Neural progenitor cell (in vitro differentiated cells): ENCODE measurements around the gene PTPRN2.

Source experiments
- EZH2 ChIP-seq: fragments of 200-600 bp; sonication (generic); IDR thresholded peaks from 2 replicates; pipeline ENCODE4 v1.6.1; 2017; ENCODE audit warnings: antibody characterized with exemption, mild to moderate bottlenecking, moderate library complexity
- EZH2phosphoT487 ChIP-seq: fragments of 200-600 bp; sonication (generic); IDR thresholded peaks from 2 replicates; pipeline ENCODE4 v1.6.1; 2017; ENCODE audit warnings: antibody characterized with exemption
- TF ChIP-seq, protein P1 (sequence below): fragments of 200-600 bp; sonication (generic); IDR thresholded peaks from 2 replicates; pipeline ENCODE4 v1.5.1; 2017; ENCODE audit warnings: antibody characterized with exemption, mild to moderate bottlenecking

DNA sequence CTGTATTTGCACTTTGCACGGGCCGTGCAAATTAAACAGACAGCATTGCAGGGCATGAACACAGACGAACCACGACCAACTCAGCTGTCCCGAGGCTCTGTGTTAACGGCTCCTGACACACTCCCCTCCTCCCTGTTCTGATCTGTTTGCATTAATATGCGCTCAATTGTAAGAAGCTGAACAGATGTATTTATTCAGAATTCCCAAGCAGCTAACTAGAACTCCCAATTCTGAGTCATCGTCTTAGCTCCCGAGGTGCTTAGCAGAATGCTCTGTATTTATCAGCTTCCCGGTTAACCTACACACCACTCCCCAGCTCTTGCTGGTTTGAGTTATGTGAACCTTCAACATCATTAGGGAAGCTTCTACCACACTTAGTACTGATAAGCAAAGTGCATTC, 286.4 kb downstream of the PTPRN2 start:
- TF ChIP-seq, protein P1, sequence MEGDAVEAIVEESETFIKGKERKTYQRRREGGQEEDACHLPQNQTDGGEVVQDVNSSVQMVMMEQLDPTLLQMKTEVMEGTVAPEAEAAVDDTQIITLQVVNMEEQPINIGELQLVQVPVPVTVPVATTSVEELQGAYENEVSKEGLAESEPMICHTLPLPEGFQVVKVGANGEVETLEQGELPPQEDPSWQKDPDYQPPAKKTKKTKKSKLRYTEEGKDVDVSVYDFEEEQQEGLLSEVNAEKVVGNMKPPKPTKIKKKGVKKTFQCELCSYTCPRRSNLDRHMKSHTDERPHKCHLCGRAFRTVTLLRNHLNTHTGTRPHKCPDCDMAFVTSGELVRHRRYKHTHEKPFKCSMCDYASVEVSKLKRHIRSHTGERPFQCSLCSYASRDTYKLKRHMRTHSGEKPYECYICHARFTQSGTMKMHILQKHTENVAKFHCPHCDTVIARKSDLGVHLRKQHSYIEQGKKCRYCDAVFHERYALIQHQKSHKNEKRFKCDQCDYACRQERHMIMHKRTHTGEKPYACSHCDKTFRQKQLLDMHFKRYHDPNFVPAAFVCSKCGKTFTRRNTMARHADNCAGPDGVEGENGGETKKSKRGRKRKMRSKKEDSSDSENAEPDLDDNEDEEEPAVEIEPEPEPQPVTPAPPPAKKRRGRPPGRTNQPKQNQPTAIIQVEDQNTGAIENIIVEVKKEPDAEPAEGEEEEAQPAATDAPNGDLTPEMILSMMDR: no peak
- TF ChIP-seq EZH2phosphoT487 (no peak), EZH2 (no peak)
